Adrenal gland (tissue), 5 donors: Measurements from ENCODE around the gene RBKS.

Experiments used
- CTCF ChIP-seq, 6 experiments: fragments of 450-650 bp in 4 of 6; fragments of 200-600 bp in 2 of 6; sonication (generic) in 1 of 6; IDR thresholded peaks; 1 replicate in 5 of 6; 2 replicates in 1 of 6; pipeline versions ENCODE4 v1.5.1 to v1.8.0; 2016 to 2021; ENCODE audit warnings: antibody characterized with exemption in 6 of 6, mild to moderate bottlenecking in 2 of 6, moderate library complexity in 1 of 6
- POLR2A ChIP-seq, 2 donors: fragments of 450-650 bp; IDR thresholded peaks; one replicate each; pipeline ENCODE4 v1.6.1; 2017; ENCODE audit warnings: antibody characterized with exemption in 2 of 2, mild to moderate bottlenecking in 2 of 2, moderate library complexity in 1 of 2
- donor health status: DM: no; HTN: no; CAD: no.

- TF ChIP-seq POLR2A (IDR thresholded peaks at IDR 0.05) = no peak
- TF ChIP-seq CTCF (IDR thresholded peaks at IDR 0.05) = no peak
These were observed 66.6 kb downstream of the RBKS start for GRCh38 chr2:27823569-27823968.
